Progenitor cell of endocrine pancreas (in vitro differentiated cells): ENCODE results near the gene PRSS33. TPM values are rescaled to one million over a fixed set of nuclear protein-coding genes. Genes with fewer than 3 reads are reported as not detected.

Experiments
- DNase-seq: peaks from one replicate; pipeline ENCODE4 v3.0.0; 2021; ENCODE audit warnings: low spot score; ENCODE audit not compliant: unreplicated experiment
- H3K27ac Mint-ChIP-seq: 2 replicates; pipeline ENCODE4 v1.8.0; 2021; ENCODE audit warnings: mild to moderate bottlenecking, moderate library complexity, mixed read lengths
- H3K27me3 Mint-ChIP-seq: 2 replicates; pipeline ENCODE4 v1.8.0; 2021; ENCODE audit warnings: mixed read lengths
- H3K36me3 Mint-ChIP-seq: 2 replicates; pipeline ENCODE4 v1.8.0; 2022; ENCODE audit warnings: mixed read lengths; ENCODE audit not compliant: insufficient read depth
- H3K4me1 Mint-ChIP-seq: 2 replicates; pipeline ENCODE4 v1.8.0; 2021; ENCODE audit warnings: low read depth, mixed read lengths
- H3K4me3 Mint-ChIP-seq: 2 replicates; pipeline ENCODE4 v1.8.0; 2021; ENCODE audit warnings: low read depth, mild to moderate bottlenecking, moderate library complexity, mixed read lengths
- H3K9me3 Mint-ChIP-seq: 2 replicates; pipeline ENCODE4 v1.8.0; 2021; ENCODE audit warnings: low read depth, mixed read lengths
- total RNA-seq: library from RNA; stranded (reverse); gene quantifications from 2 replicates; pipeline ENCODE4 v1.2.1, GENCODE V29; 2021
- TF ChIP-seq, protein P1 (sequence below): fragments of 200-600 bp; sonication (generic); IDR thresholded peaks from one replicate; pipeline ENCODE4 v1.5.0; 2021; ENCODE audit warnings: antibody characterized with exemption, mild to moderate bottlenecking; ENCODE audit not compliant: unreplicated experiment

PRSS33 gene
- total RNA-seq, 1 donor from 2014 or later = 0.31 TPM

DNA sequence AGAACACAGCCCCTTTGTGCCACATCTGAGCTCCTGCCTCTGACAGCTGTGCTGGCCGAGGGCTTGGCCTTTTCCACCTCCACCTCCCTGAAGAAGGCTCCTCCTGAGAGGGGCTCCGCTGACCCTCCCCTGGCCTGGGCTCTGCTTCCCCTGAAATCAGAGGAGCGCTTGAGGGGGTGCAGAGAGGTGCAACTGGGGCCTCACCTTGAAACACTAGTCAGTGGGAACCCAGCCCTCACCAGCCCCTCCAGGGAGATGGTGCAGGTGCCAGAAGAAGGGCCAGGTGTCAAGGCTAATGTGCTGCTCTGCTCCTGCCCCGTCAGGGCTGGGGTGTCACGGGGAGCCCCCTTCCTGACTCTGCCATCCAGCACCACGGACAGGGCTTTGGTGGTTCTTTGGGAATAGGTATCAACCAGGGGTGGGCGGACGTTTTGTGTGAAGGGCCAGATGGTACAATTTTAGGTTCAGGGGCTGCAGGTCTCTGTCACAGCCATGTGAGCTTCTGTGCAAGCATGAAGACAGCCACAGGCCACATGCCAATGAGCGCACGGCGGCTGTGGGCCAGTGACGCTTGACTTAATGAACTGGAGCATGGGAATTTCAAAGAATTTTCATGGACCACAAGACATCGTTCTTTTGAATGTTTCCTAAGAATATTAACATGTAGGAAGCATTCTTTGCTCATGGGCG lies 40.6 kb upstream of the PRSS33 start:
- Mint-ChIP-seq H3K27ac (no peak overlapping the region), H3K9me3 (no peaks in the 10 kb centered on the region), H3K36me3 (no peaks in the 10 kb centered on the region), H3K4me1 (no peaks in the 10 kb centered on the region), H3K27me3 (peaks cover 8% of the 10 kb centered on the region), H3K4me3 (no peak overlapping the region)
- DNase-seq = no peak
- TF ChIP-seq, protein P1, sequence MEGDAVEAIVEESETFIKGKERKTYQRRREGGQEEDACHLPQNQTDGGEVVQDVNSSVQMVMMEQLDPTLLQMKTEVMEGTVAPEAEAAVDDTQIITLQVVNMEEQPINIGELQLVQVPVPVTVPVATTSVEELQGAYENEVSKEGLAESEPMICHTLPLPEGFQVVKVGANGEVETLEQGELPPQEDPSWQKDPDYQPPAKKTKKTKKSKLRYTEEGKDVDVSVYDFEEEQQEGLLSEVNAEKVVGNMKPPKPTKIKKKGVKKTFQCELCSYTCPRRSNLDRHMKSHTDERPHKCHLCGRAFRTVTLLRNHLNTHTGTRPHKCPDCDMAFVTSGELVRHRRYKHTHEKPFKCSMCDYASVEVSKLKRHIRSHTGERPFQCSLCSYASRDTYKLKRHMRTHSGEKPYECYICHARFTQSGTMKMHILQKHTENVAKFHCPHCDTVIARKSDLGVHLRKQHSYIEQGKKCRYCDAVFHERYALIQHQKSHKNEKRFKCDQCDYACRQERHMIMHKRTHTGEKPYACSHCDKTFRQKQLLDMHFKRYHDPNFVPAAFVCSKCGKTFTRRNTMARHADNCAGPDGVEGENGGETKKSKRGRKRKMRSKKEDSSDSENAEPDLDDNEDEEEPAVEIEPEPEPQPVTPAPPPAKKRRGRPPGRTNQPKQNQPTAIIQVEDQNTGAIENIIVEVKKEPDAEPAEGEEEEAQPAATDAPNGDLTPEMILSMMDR = no peak

DNA sequence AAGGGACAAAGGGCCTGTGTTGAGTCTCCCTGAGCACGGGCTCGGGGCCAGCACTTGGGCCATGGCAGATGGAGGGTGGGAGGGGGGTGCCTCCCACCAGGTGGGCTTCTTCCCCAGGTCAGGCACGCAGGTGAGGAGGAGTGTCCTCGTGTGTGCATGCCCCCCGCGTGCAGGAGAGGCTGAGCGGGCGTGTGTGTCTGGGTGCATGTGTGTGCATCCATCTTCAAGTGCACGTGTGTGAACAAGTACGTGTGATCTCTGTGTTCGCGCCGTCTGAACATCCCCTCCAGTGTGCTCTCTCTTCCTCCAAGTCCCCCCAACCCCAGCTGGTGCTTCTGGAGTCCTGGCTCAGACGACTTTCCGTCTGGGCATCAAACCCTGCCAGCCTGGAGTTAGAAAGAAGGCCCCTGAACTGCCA lies 40.0 kb upstream of the PRSS33 start:
- Mint-ChIP-seq H3K4me1 (no peaks in the 10 kb centered on the region), H3K4me3 (no peak overlapping the region), H3K36me3 (no peaks in the 10 kb centered on the region), H3K27me3 (peaks cover 4% of the 10 kb centered on the region), H3K27ac (no peak overlapping the region), H3K9me3 (no peaks in the 10 kb centered on the region)
- TF ChIP-seq, protein P1 = no peak
- no peak for DNase-seq

DNA sequence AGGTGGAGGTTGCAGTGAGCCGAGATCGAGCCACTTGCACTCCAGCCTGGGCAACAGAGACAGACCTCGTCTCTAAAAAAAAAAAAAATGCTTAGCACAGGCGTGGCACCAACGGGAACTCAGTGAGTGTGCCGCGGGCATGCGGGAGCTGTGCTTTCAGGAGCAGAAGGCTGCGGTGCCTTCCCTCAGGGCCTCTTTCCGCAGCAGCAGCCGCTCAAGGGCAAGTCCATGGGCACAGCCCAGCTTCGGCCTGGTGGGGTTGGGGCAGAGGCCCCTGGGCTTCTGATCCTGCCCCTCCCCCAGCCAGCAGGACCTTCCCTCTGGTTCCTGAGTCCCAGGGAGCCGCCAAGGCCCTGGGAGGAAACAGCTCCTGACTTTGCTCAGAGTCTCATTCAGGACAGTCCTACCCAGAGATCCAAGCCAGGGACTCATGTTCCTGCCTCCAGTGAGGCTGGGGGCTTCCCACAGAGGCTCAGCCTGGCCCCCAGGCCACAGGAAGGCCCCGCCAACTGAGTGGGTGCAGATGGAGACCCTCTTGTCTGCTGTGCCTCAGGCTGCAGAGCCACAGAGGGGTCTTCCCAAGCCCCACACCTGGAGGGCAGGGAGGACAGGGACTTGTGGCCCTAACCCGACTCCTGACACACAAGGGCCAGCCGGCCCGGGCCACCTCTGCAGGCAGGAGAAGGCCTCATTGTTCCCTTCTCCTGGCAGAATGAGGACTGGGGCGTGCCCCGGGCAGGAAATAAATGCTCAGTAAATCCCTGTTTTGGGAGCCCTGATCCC lies 39.4 kb upstream of the PRSS33 start:
- Mint-ChIP-seq H3K9me3 (no peaks in the 10 kb centered on the region), H3K27ac (no peak overlapping the region), H3K27me3 (peaks cover 4% of the 10 kb centered on the region), H3K36me3 (no peaks in the 10 kb centered on the region), H3K4me1 (no peaks in the 10 kb centered on the region), H3K4me3 (no peak overlapping the region)
- no peak for DNase-seq
- TF ChIP-seq, protein P1 = no peak

DNA sequence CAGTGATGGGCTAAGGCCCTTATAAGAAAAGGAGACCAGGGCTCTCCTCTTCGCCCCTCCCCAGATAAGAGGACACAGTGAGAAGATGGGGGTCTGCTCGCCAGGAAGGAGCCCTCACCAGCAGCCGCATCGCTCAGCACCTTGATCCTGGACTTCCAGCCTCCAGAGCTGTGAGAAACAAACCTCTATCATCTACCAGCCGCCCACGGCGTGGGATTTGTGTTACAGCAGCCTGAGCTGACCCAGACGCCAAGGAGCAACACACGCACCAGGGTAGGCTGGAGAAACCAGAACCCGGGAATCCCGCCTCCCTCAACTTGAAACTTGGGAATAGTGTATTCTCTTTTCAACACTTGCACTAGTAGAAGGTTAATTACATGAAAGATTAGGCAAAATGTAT lies 38.5 kb upstream of the PRSS33 start:
- DNase-seq = no peak
- no peak overlapping the region for H3K4me3 Mint-ChIP-seq

DNA sequence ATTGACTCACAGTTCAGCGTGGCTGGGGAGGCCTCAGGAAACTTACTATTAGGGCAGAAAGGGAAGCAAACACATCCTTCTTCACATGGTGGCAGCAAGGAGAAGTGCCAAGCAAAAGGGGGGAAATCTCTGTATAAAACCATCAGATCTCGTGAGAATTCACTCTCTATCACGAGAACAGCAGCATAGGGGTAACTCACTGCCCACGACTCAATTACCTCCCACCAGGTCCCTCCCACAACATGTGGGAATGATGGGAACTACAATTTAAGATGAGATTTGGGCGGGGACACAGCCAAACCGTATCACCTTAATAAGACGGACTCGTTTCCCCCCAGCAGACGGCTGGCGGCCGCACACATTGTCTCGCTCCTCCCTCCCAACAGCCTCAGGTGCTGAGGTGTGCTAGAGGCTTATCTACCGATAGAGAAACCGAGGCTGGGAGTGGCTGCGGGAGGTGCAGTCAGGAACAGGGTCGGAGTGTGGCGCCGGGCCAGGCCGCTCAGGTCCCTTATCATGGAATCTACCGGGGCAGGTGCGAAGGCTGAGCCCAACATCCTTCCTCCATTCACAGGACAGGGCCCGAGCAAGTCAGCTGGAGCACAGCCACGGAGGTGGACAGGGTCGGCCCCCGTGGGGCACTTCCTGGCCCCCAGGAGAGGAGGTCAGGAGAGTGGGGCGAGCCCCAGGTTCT lies 37.8 kb upstream of the PRSS33 start:
- no peak for DNase-seq
- H3K9me3 Mint-ChIP-seq = no peaks in the 10 kb centered on the region

More for the DNA sequence above, 38.5 kb upstream of the PRSS33 start:
- no peaks in the 10 kb centered on the region for H3K4me1 Mint-ChIP-seq
- H3K9me3 Mint-ChIP-seq = no peaks in the 10 kb centered on the region
- TF ChIP-seq, protein P1 = no peak
- H3K27ac Mint-ChIP-seq = peak overlapping the region; percentile 20
- peaks cover 4% of the 10 kb centered on the region for H3K27me3 Mint-ChIP-seq
- no peaks in the 10 kb centered on the region for H3K36me3 Mint-ChIP-seq

More for the DNA sequence above, 37.8 kb upstream of the PRSS33 start:
- Mint-ChIP-seq H3K4me1 (no peaks in the 10 kb centered on the region), H3K4me3 (no peak overlapping the region), H3K27ac (no peak overlapping the region), H3K36me3 (no peaks in the 10 kb centered on the region), H3K27me3 (peaks cover 4% of the 10 kb centered on the region)
- TF ChIP-seq, protein P1 = no peak
